CD8-positive, alpha-beta memory T cell (primary cell): Measurements from ENCODE around the gene NMNAT3. TPM values are rescaled to one million over a fixed set of nuclear protein-coding genes. Genes with fewer than 3 reads are reported as not detected.
A peak's percentile ranks its signal among the peaks of the same experiment; 100 is the strongest.
"Not testable (repeated sequence)": the region's sequence is repeated elsewhere in the genome, so short reads cannot be mapped to it uniquely, and the experiment has no call there.

Experiments
- CTCF ChIA-PET: fragments of 350-600 bp; sonication (Branson Sonifier 250); formaldehyde crosslinking; loops from one replicate; lab custom pipeline; 2021; ENCODE audit warnings: antibody characterized with exemption; lab: Charles Lee
- POLR2A ChIA-PET: fragments of 350-600 bp; sonication (Branson Sonifier 250); formaldehyde crosslinking; loops from one replicate; lab custom pipeline; 2021; ENCODE audit warnings: antibody characterized with exemption; lab: Charles Lee
- DNase-seq, 5 donors: peaks; one replicate each; pipeline versions ENCODE4 v3.0.0 to v3.0.0-alpha.2; 2020 to 2022; ENCODE audit warnings: mixed read lengths in 1 of 5
- H3K27ac ChIP-seq: one replicate; pipeline ENCODE4 v1.7.0; 2013; ENCODE audit warnings: low read depth, mild to moderate bottlenecking, low read length, moderate library complexity
- H3K27me3 ChIP-seq: 2 replicates; pipeline ENCODE4 v1.7.0; 2013; ENCODE audit warnings: low read length, mild to moderate bottlenecking; ENCODE audit not compliant: insufficient read depth, poor library complexity, severe bottlenecking
- H3K36me3 ChIP-seq: 2 replicates; pipeline ENCODE4 v1.7.0; 2013; ENCODE audit warnings: mild to moderate bottlenecking, low read length, moderate library complexity; ENCODE audit not compliant: insufficient read depth
- H3K4me1 ChIP-seq: 2 replicates; pipeline ENCODE4 v1.7.0; 2013; ENCODE audit warnings: mild to moderate bottlenecking, low read length, moderate library complexity; ENCODE audit not compliant: insufficient read depth
- H3K4me3 ChIP-seq: 2 replicates; pipeline ENCODE4 v1.7.0; 2013; ENCODE audit warnings: mild to moderate bottlenecking, low read length
- H3K9me3 ChIP-seq: 2 replicates; pipeline ENCODE4 v1.7.0; 2013; ENCODE audit warnings: mild to moderate bottlenecking, low read length
- H3K27ac Mint-ChIP-seq, 8 donors: one replicate each; pipeline ENCODE4 v1.8.0; 2020 to 2021; ENCODE audit warnings: mixed read lengths in 8 of 8, mild to moderate bottlenecking in 6 of 8, inconsistent platforms in 3 of 8, moderate library complexity in 3 of 8
- H3K27me3 Mint-ChIP-seq, 2 donors: one replicate each; pipeline ENCODE4 v1.8.0; 2020 to 2021; ENCODE audit warnings: mixed read lengths in 2 of 2, mild to moderate bottlenecking in 1 of 2, moderate library complexity in 1 of 2
- H3K36me3 Mint-ChIP-seq, 3 donors: one replicate each; pipeline ENCODE4 v1.8.0; 2020 to 2021; ENCODE audit warnings: mixed read lengths in 3 of 3, inconsistent platforms in 1 of 3, mild to moderate bottlenecking in 1 of 3
- H3K4me1 Mint-ChIP-seq, 3 donors: one replicate each; pipeline ENCODE4 v1.8.0; 2020 to 2021; ENCODE audit warnings: mixed read lengths in 3 of 3, inconsistent platforms in 1 of 3, mild to moderate bottlenecking in 1 of 3
- H3K4me3 Mint-ChIP-seq, 7 donors: one replicate each; pipeline ENCODE4 v1.8.0; 2020 to 2021; ENCODE audit warnings: mixed read lengths in 7 of 7, mild to moderate bottlenecking in 6 of 7, moderate library complexity in 4 of 7, inconsistent platforms in 2 of 7
- H3K9me3 Mint-ChIP-seq, 5 donors: one replicate each; pipeline ENCODE4 v1.8.0; 2020 to 2022; ENCODE audit warnings: mixed read lengths in 5 of 5, mild to moderate bottlenecking in 3 of 5, moderate library complexity in 2 of 5, inconsistent platforms in 1 of 5
- polyA plus RNA-seq: library from polyadenylated mRNA; unstranded; fragments of 300-500 nt; fragmentation: Illumina TruSeq; gene quantifications from one replicate; pipeline ENCODE4 v1.2.3, GENCODE V29; 2021
- total RNA-seq, 2 experiments: library from RNA; stranded (reverse); gene quantifications; one replicate each; pipeline ENCODE4 v1.2.3, GENCODE V29; 2021

Gene NMNAT3
- total and polyA plus RNA-seq, 3 experiments from 2014 or later, result 1.9 to 2.6 (median 2.1) TPM

DNA sequence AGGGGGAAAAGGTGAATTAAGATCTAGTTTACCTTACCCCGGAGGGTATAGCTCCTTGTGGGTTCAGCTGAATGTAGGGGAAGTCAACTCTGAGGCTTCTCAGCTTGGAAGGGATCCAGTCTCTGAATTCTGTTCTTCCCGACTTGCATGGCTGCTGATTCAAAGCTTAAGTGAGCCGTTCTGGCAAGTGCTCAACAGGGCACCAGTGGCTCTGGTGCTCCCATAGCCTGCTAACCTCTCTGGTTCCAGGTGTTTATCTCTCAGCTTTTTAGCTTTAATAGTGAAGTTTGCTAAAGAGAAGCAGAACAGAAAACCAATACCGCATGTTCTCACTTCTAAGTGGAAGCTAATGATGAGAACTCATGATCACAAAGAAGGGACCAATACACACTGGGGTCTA is 92.0 kb downstream of the NMNAT3 start:
- Histone ChIP-seq H3K27me3 (no peaks in the 10 kb centered on the region), H3K9me3 (no peaks in the 10 kb centered on the region), H3K27ac (no peak overlapping the region), H3K4me3 (no peak overlapping the region), H3K36me3 (no peaks in the 10 kb centered on the region), H3K4me1 (no peaks in the 10 kb centered on the region)
- no peak for DNase-seq
- ChIA-PET CTCF (no interaction called here), POLR2A (no interaction called here)
- Mint-ChIP-seq H3K9me3 (peaks cover 0 to 6% (median 4%) of the 10 kb centered on the region in 5 donors), H3K27me3 (peaks cover 0 to 2% of the 10 kb centered on the region in 2 donors), H3K4me3 (no peak overlapping the region), H3K27ac (no peak overlapping the region), H3K4me1 (no peaks in the 10 kb centered on the region), H3K36me3 (peaks cover 1 to 13% (median 5%) of the 10 kb centered on the region in 3 donors)

DNA sequence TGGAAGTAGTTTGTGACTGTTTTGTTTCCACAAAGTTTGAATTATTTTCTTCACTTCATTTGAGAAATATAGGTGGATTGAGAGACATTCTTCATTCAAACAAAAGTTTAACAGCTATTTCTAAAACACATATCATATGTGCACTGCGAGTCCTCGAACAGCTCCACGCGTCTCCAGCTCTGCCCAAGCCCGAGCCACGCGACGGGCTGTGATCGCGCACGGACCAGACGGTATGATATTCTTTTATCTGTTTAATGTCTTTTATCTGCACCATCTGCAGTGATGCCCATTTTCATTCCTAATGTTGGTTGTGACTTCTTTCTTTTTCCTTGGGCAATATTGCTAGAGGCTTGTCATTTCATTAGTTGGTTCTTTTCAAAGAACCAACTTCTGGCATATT is 94.1 kb downstream of the NMNAT3 start:
- H3K4me3 ChIP-seq, DNase-seq, H3K4me1 Mint-ChIP-seq, POLR2A ChIA-PET, H3K4me1 ChIP-seq, H3K36me3 ChIP-seq, CTCF ChIA-PET, H3K9me3 ChIP-seq, H3K27ac ChIP-seq, H3K27ac Mint-ChIP-seq, H3K27me3 Mint-ChIP-seq, H3K4me3 Mint-ChIP-seq, H3K27me3 ChIP-seq, H3K9me3 Mint-ChIP-seq: not testable (repeated sequence)
- H3K36me3 Mint-ChIP-seq, result peaks cover 0 to 13% (median 4%) of the 10 kb centered on the region in 3 donors

DNA sequence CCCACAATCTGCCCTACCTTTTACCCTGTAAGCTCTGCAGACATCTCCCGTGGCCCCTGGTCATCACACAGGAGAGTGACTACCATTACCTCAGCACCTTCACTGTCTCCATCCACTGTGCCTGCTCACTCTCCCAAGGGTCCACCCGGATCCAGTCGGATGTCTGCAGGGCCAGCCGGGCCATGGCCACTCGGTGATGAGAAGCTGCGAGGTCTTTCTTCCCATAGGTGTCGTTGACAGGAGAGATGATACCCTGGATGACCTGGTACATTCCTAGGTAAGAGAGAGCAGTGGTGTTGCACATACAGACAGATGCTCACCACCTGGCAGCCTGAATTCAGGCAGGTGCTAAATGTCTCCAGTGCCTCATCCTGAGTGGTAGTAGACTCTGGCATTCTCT is 99.0 kb downstream of the NMNAT3 start:
- no peaks in the 10 kb centered on the region for H3K9me3 Mint-ChIP-seq
- H3K36me3 Mint-ChIP-seq, result peaks cover 0 to 9% (median 4%) of the 10 kb centered on the region in 3 donors
- POLR2A ChIA-PET, result no interaction called here
- H3K4me1 ChIP-seq, result no peaks in the 10 kb centered on the region
- no peak for DNase-seq
- H3K27ac ChIP-seq, result no peak overlapping the region
- H3K27ac Mint-ChIP-seq, result no peak overlapping the region
- no peak overlapping the region for H3K4me3 ChIP-seq
- H3K9me3 ChIP-seq, result no peaks in the 10 kb centered on the region
- H3K4me1 Mint-ChIP-seq, result no peaks in the 10 kb centered on the region
- CTCF ChIA-PET, result no interaction called here
- H3K36me3 ChIP-seq, result no peaks in the 10 kb centered on the region
- no peaks in the 10 kb centered on the region for H3K27me3 Mint-ChIP-seq
- no peak overlapping the region for H3K4me3 Mint-ChIP-seq
- no peaks in the 10 kb centered on the region for H3K27me3 ChIP-seq

DNA sequence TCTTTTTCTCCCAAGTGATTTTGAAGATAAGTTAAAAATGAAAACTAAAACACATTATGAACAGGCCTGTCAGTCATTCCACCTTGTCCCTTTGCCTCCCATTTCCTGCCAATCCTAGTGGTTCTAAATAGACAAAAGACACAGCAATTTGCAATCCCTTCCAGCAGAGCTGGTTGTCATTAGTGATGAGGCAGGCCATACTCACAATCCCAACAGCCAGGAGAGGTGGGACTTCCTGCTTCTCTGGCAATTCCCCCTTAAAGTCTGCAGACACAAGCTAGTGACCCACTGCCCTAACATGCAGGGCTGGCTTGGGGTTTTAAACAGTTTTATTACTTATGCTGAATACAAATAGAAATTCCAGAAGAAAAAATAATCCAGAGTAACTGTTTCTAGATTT is 99.9 kb downstream of the NMNAT3 start:
- no peak for DNase-seq
- no peak overlapping the region for H3K4me3 ChIP-seq
- no peaks in the 10 kb centered on the region for H3K36me3 ChIP-seq
- Mint-ChIP-seq H3K4me1 (no peaks in the 10 kb centered on the region), H3K36me3 (peaks cover 0 to 9% (median 8%) of the 10 kb centered on the region in 3 donors), H3K27ac (no peak overlapping the region), H3K27me3 (no peaks in the 10 kb centered on the region), H3K4me3 (no peak overlapping the region), H3K9me3 (no peaks in the 10 kb centered on the region)
- no peaks in the 10 kb centered on the region for H3K9me3 ChIP-seq
- H3K4me1 ChIP-seq, result no peaks in the 10 kb centered on the region
- ChIA-PET POLR2A (no interaction called here), CTCF (no interaction called here)
- H3K27me3 ChIP-seq, result no peaks in the 10 kb centered on the region
- no peak overlapping the region for H3K27ac ChIP-seq

DNA sequence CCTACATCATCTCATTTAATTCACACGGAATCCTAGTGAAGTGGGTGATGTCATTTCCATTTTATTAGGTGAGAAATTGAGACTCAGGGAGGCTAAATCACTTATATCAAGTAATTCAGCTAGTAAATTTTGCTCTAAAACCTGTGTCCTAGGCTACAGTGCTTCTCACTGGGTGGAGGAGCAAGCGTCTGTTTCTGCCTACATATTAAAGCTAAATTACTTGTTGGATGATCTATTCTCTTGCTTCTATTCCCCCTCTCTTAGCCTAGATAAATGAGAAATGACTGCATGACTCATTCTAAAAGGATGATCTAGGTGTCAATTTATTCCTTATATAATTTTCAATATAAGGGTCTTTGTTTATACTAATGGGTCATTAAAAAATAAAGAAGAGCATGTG is 100.4 kb downstream of the NMNAT3 start:
- H3K36me3 ChIP-seq, result no peaks in the 10 kb centered on the region
- no peaks in the 10 kb centered on the region for H3K4me1 ChIP-seq
- no peaks in the 10 kb centered on the region for H3K9me3 ChIP-seq
- H3K27me3 Mint-ChIP-seq, result no peaks in the 10 kb centered on the region
- ChIA-PET POLR2A (no interaction called here), CTCF (no interaction called here)
- no peaks in the 10 kb centered on the region for H3K27me3 ChIP-seq
- H3K36me3 Mint-ChIP-seq, result peaks cover 0 to 9% (median 8%) of the 10 kb centered on the region in 3 donors
- H3K4me3 ChIP-seq, result no peak overlapping the region
- H3K4me1 Mint-ChIP-seq, result no peaks in the 10 kb centered on the region
- no peak overlapping the region for H3K27ac ChIP-seq
- no peak overlapping the region for H3K4me3 Mint-ChIP-seq
- no peak for DNase-seq
- H3K9me3 Mint-ChIP-seq, result no peaks in the 10 kb centered on the region
- H3K27ac Mint-ChIP-seq, result no peak overlapping the region

DNA sequence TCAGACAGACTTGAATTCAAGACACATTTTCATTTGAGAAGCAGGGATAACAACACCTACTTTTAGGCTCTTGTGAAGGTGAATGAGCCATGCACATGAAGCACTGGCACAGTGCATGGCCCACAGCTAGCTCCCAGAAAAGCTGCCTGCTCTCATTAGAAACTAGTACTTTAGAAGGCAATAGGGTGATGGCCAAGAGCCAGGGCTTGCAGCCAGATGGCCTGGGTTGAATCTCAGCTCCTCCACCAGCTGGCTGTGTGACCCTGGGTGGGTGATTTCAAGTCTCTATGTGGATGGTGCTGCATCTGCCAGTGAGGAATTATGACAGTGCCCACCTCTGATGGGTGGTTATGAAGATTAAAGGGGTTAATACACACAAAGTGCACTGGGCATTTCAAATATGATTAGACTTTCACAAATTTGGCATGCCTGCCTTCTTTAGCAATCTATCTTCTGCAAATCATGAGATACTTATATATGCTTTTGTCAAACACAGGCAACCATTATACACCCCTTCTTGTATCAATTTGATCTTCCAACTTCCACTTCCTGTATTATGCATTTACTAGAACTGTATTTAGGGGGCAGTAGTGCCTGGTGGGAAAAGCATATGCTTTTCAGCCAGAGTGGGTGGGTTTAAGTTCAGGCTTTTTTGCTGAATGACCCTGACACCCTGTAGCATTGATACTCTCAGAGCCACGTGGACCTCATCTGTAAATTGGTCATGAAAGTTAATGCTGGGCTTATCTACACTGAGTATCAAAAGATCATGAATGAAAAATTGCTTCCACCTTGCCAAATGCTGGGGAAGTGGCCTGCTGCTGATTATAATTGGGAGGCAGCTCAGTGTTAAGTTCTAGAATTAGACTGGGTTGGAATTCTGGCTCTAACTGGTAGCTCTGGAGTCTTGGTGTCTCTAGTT is 103.5 kb downstream of the NMNAT3 start:
- Mint-ChIP-seq H3K4me1 (no peaks in the 10 kb centered on the region), H3K36me3 (peaks cover 0 to 10% (median 10%) of the 10 kb centered on the region in 3 donors), H3K27me3 (peaks cover 0 to 8% of the 10 kb centered on the region in 2 donors), H3K27ac (peak overlapping the region in 1 of 8 donors; percentile 20), H3K4me3 (no peak overlapping the region), H3K9me3 (peaks cover 0 to 12% (median 6%) of the 10 kb centered on the region in 5 donors)
- POLR2A ChIA-PET, result no interaction called here
- no peaks in the 10 kb centered on the region for H3K4me1 ChIP-seq
- H3K36me3 ChIP-seq, result no peaks in the 10 kb centered on the region
- no peak overlapping the region for H3K4me3 ChIP-seq
- no peak overlapping the region for H3K27ac ChIP-seq
- H3K27me3 ChIP-seq, result no peaks in the 10 kb centered on the region
- CTCF ChIA-PET, result no interaction called here
- no peaks in the 10 kb centered on the region for H3K9me3 ChIP-seq
- no peak for DNase-seq

DNA sequence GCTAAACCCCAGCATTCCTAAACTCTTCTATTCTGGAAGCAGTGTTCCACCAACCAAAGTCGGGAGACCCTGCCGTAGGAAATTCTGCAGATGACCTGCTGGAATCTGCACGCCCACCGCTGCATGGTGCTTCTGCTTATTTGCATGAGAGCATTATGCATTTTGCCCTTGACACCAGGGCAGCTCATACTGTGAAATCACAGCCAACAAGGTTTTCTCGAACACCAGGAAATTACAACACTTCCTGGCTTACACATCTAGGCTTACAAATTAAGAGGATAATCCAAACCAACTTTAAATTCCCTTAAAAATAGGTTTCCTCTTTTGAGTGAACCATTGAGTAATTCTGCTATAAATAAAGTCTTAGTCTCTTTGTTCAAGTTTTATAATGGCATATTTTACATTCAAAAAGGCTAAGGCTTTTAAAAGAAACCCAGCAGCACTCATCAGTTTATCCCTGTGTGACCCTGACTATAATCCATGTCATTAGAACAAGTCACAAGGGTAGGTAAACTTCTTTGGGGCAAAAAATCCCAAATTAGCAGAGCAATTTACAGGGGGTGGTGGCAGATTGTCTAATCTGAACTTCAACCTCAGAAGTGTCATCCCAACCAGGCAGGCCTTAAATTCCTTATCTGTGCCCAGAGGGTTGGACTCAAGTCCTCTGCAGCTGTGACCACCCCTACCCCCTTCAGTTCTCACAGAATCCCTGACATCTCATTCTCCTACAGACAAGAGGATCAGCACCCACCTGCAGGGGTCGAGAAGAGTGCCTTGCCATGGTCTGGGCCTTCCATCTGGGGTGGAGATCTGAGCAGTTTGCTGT is 104.7 kb downstream of the NMNAT3 start:
- Mint-ChIP-seq H3K4me3 (no peak overlapping the region), H3K4me1 (no peaks in the 10 kb centered on the region), H3K27ac (no peak overlapping the region), H3K36me3 (peaks cover 0 to 10% (median 9%) of the 10 kb centered on the region in 3 donors), H3K27me3 (peaks cover 0 to 10% of the 10 kb centered on the region in 2 donors), H3K9me3 (peaks cover 0 to 12% (median 7%) of the 10 kb centered on the region in 5 donors)
- H3K9me3 ChIP-seq, result no peaks in the 10 kb centered on the region
- DNase-seq, result no peak
- H3K4me1 ChIP-seq, result no peaks in the 10 kb centered on the region
- ChIA-PET CTCF (no interaction called here), POLR2A (no interaction called here)
- no peaks in the 10 kb centered on the region for H3K27me3 ChIP-seq
- H3K4me3 ChIP-seq, result no peak overlapping the region
- H3K36me3 ChIP-seq, result no peaks in the 10 kb centered on the region
- no peak overlapping the region for H3K27ac ChIP-seq

DNA sequence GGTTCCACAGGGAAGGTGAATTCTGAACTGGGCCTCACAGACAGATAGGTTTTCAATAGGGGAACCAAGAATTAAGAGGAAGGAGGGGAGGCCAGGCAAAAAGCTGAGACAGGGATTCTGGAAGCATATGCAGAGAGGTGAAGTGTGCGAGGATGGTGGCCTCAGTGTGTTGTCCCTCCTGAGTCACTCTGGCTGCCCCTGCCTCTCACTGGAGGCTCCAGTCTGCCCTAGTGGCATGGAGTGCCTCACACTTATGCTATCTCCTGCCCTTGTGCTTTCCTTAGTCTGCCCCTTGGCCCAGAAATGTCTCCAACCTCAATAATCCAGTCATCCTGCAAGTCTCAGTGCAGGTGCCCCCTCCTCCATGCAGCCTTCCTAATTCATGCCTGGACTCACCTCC is 106.1 kb downstream of the NMNAT3 start:
- ChIA-PET CTCF (no interaction called here), POLR2A (no interaction called here)
- H3K27ac Mint-ChIP-seq, result no peak overlapping the region
- no peaks in the 10 kb centered on the region for H3K36me3 ChIP-seq
- H3K4me3 Mint-ChIP-seq, result no peak overlapping the region
- H3K36me3 Mint-ChIP-seq, result peaks cover 0 to 10% (median 7%) of the 10 kb centered on the region in 3 donors
- no peaks in the 10 kb centered on the region for H3K4me1 Mint-ChIP-seq
- no peaks in the 10 kb centered on the region for H3K4me1 ChIP-seq
- H3K27me3 ChIP-seq, result no peaks in the 10 kb centered on the region
- no peak overlapping the region for H3K27ac ChIP-seq
- H3K9me3 ChIP-seq, result no peaks in the 10 kb centered on the region
- DNase-seq, result no peak
- H3K27me3 Mint-ChIP-seq, result peaks cover 0 to 10% of the 10 kb centered on the region in 2 donors
- no peak overlapping the region for H3K4me3 ChIP-seq
- peaks cover 0 to 12% (median 7%) of the 10 kb centered on the region in 5 donors for H3K9me3 Mint-ChIP-seq
